ENCODE data around the gene PLA2R1.

- TF ChIP-seq CTCF (IDR thresholded peaks at IDR 0.05) (no peak), POLR2AphosphoS5 (IDR thresholded peaks at IDR 0.05) (no peak)
These were observed 80.1 kb downstream of the PLA2R1 start for GRCh38 chr2:159982270-159982669.

All from transverse colon (tissue), 4 donors.